Kidney (tissue), 14 donors: ENCODE results near the gene MBLAC2. TPM values are rescaled to one million over a fixed set of nuclear protein-coding genes. Genes with fewer than 3 reads are reported as not detected.

ENCODE experiments used
- DNase-seq, 5 donors: peaks; one replicate each; pipeline ENCODE4 v3.0.0-alpha.2; 2013 to 2020
- FAIRE-seq: peaks from 2 replicates; lab custom pipeline; 2012; peaks lifted over from hg19 to GRCh38; lab: Jason Lieb, UNC
- H3K27ac ChIP-seq, 2 donors: one replicate each; pipeline ENCODE4 v1.7.0; 2013; ENCODE audit warnings: low read depth in 2 of 2, low read length in 2 of 2, inconsistent platforms in 1 of 2
- H3K27me3 ChIP-seq: one replicate; pipeline ENCODE4 v1.7.1; 2013; ENCODE audit warnings: low read length, inconsistent platforms; ENCODE audit not compliant: control insufficient read depth, insufficient read depth
- H3K36me3 ChIP-seq, 3 donors: one replicate each; pipeline versions ENCODE4 v1.7.0 to v1.7.1; 2013; ENCODE audit warnings: low read length in 3 of 3, control low read depth in 1 of 3, inconsistent platforms in 1 of 3; ENCODE audit not compliant: insufficient read depth in 3 of 3, control insufficient read depth in 2 of 3
- H3K4me1 ChIP-seq, 3 donors: one replicate each; pipeline versions ENCODE4 v1.7.0 to v1.7.1; 2013; ENCODE audit warnings: low read length in 3 of 3, inconsistent platforms in 1 of 3, low read depth in 1 of 3; ENCODE audit not compliant: control insufficient read depth in 2 of 3, insufficient read depth in 2 of 3
- H3K4me3 ChIP-seq, 3 donors: one replicate each; pipeline versions ENCODE4 v1.7.0 to v1.8.1; 2013; ENCODE audit warnings: low read length in 3 of 3, control low read depth in 1 of 3, inconsistent platforms in 1 of 3
- H3K9ac ChIP-seq, 3 donors: one replicate each; pipeline versions ENCODE4 v1.7.0 to v1.7.1; 2013; ENCODE audit warnings: low read length in 3 of 3, control low read depth in 1 of 3, inconsistent platforms in 1 of 3
- H3K9me3 ChIP-seq, 3 donors: one replicate each; pipeline versions ENCODE4 v1.7.0 to v1.7.1; 2013; ENCODE audit warnings: low read length in 3 of 3, control low read depth in 1 of 3, inconsistent platforms in 1 of 3; ENCODE audit not compliant: control insufficient read depth in 2 of 3, insufficient read depth in 1 of 3
- CTCF ChIP-seq: IDR thresholded peaks from 3 replicates; pipeline ENCODE4 v1.5.1; 2012; ENCODE audit warnings: mild to moderate bottlenecking, moderate library complexity, borderline replicate concordance; ENCODE audit not compliant: insufficient read depth; ENCODE audit errors: extremely low read depth
- intact Hi-C: fragments of 100-400 bp; cut with DNase I; formaldehyde crosslinking; loops from one replicate; pipeline ENCODE4 v1.11.1; 2022
- polyA plus RNA-seq: library from polyadenylated mRNA; stranded (reverse); fragments of 350-450 nt; fragmentation: Illumina TruSeq; extraction: RNeasy Lipid Tissue Mini Kit (QIAGEN cat#74804); gene quantifications from one replicate; pipeline ENCODE4 v1.2.3, GENCODE V29; 2014; ENCODE audit warnings: low read depth, low replicate concordance; ENCODE audit not compliant: insufficient read depth
- total RNA-seq: library from RNA; stranded (reverse); fragmentation: NEBNext Ultra II Directional; extraction: Animal tissue kit (Norgen Biotek cat#: 25700); gene quantifications from one replicate; pipeline ENCODE4 v1.2.1, GENCODE V29; 2021
- donor health status: control.
- donor health status: control.
- donor health status: control.
- donor health status: control.
- donor health status: control.
- donor health status: DM: yes; HTN: yes; CAD: no.
- donor health status: Normal renal cell carcinoma (clear cell type).

The MBLAC2 gene
- total and polyA plus RNA-seq, 2 donors from 2014 or later, result 2.4 to 6.7 TPM

- H3K9me3 ChIP-seq, result no peaks in the 10 kb centered on the region
- DNase-seq (no peak), FAIRE-seq (no peak)
- TF ChIP-seq CTCF, result no peak
- H3K27me3 ChIP-seq, result no peaks in the 10 kb centered on the region
- intact Hi-C loops, result no loop called here
- peaks cover 0 to 2% (median 0%) of the 10 kb centered on the region in 3 donors for H3K4me1 ChIP-seq
- no peaks in the 10 kb centered on the region for H3K36me3 ChIP-seq
- no peak overlapping the region for H3K27ac ChIP-seq
- H3K9ac ChIP-seq, result no peak overlapping the region
- no peak overlapping the region for H3K4me3 ChIP-seq
These were observed 5.2 kb upstream of the MBLAC2 start for GRCh38 chr5:90479611-90480385.

- DNase-seq, result no peak
- Histone ChIP-seq H3K4me3 (peak overlapping the region in 1 of 3 donors; percentile 24), H3K4me1 (peaks cover 0 to 11% (median 4%) of the 10 kb centered on the region in 3 donors), H3K27me3 (no peaks in the 10 kb centered on the region), H3K27ac (no peak overlapping the region), H3K9ac (no peak overlapping the region), H3K36me3 (no peaks in the 10 kb centered on the region), H3K9me3 (no peaks in the 10 kb centered on the region)
- no peak for TF ChIP-seq CTCF
- intact Hi-C loops, result no loop called here
- no peak for FAIRE-seq
These were observed 3.1 kb upstream of the MBLAC2 start for GRCh38 chr5:90477621-90478215.

DNA sequence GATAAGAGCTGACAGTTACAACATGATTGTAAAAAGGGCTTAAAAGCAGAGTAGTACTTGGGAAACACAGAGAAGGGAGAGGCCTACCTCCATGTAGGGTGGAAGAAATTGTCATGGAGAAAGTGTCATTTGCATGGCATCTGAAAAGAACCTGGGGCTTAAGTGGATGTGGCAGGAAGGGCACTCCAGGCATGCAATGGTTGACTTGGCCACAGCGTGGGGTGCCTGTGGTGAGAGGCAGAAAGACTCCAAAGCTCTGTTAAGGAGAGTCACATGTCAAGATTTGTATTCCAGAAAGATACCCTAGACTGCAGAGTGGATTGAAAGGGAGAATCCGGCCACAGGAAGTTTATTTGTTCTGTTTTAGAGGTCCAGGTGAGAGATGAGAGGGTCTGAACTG is 2.5 kb upstream of the MBLAC2 start:
- Histone ChIP-seq H3K9ac (no peak overlapping the region), H3K27ac (no peak overlapping the region), H3K36me3 (no peaks in the 10 kb centered on the region), H3K27me3 (no peaks in the 10 kb centered on the region), H3K9me3 (no peaks in the 10 kb centered on the region), H3K4me3 (no peak overlapping the region), H3K4me1 (peaks cover 0 to 11% (median 8%) of the 10 kb centered on the region in 3 donors)
- DNase-seq, result no peak
- no peak for TF ChIP-seq CTCF
- intact Hi-C loops, result no loop called here
- FAIRE-seq, result no peak
